Breast epithelium (tissue), 4 donors: Measurements from ENCODE around the gene BLOC1S6. TPM values are rescaled to one million over a fixed set of nuclear protein-coding genes. Genes with fewer than 3 reads are reported as not detected.
A peak's percentile ranks its signal among the peaks of the same experiment; 100 is the strongest.

Source experiments
- DNase-seq, 2 donors: peaks; one replicate each; pipeline ENCODE4 v3.0.0-alpha.2; 2019; ENCODE audit warnings: low spot score in 2 of 2
- H3K27ac ChIP-seq, 2 donors: fragments of 200-600 bp; sonication (generic) in 1 of 2; one replicate each; pipeline ENCODE4 v1.5.1; 2016 to 2019; ENCODE audit warnings: mild to moderate bottlenecking in 1 of 2
- H3K27me3 ChIP-seq, 2 donors: fragments of 200-600 bp; sonication (generic) in 1 of 2; one replicate each; pipeline versions ENCODE4 v1.5.1 to v1.6.0; 2017 to 2019; ENCODE audit warnings: control low read depth in 1 of 2, mild to moderate bottlenecking in 1 of 2
- H3K36me3 ChIP-seq: fragments of 200-600 bp; one replicate; pipeline ENCODE4 v1.5.1; 2019
- H3K4me1 ChIP-seq, 2 donors: fragments of 200-600 bp; sonication (generic); one replicate each; pipeline ENCODE4 v1.5.1; 2016 to 2019; ENCODE audit warnings: control low read depth in 1 of 2
- H3K4me3 ChIP-seq, 3 donors: fragments of 200-600 bp; sonication (generic); 1 replicate in 2 of 3; 2 replicates in 1 of 3; pipeline ENCODE4 v1.5.1; 2016 to 2019; ENCODE audit warnings: mild to moderate bottlenecking in 3 of 3, moderate library complexity in 2 of 3
- H3K9me3 ChIP-seq, 2 donors: fragments of 200-600 bp; sonication (generic) in 1 of 2; one replicate each; pipeline ENCODE4 v1.5.1; 2016 to 2019; ENCODE audit warnings: control low read depth in 1 of 2
- POLR2A ChIP-seq: fragments of 450-650 bp; IDR thresholded peaks from one replicate; pipeline ENCODE4 v1.6.1; 2016; ENCODE audit warnings: antibody characterized with exemption, mild to moderate bottlenecking, moderate library complexity
- POLR2AphosphoS5 ChIP-seq, 3 donors: sonication (generic); formaldehyde crosslinking; IDR thresholded peaks; one replicate each; pipeline ENCODE4 v1.6.1; 2017; ENCODE audit warnings: antibody characterized with exemption in 3 of 3
- intact Hi-C: fragments of 100-400 bp; cut with DNase I; formaldehyde crosslinking; loops from one replicate; pipeline ENCODE4 v1.15.1; 2023; ENCODE audit warnings: low total_unique reads
- total RNA-seq, 3 donors: library from RNA; depleted of rRNA; stranded (reverse); fragments of >200 nt; gene quantifications; one replicate each; pipeline ENCODE4 v1.1.0, GENCODE V29; 2016
- TF ChIP-seq, protein P1 (sequence below), 3 donors: fragments of 450-650 bp; IDR thresholded peaks; one replicate each; pipeline ENCODE4 v1.5.1; 2016 to 2017; ENCODE audit warnings: antibody characterized with exemption in 3 of 3, mild to moderate bottlenecking in 3 of 3, moderate library complexity in 3 of 3

Gene BLOC1S6
- total RNA-seq, 3 donors from 2014 or later = 52.1 to 94.1 (median 68.5) TPM

DNA sequence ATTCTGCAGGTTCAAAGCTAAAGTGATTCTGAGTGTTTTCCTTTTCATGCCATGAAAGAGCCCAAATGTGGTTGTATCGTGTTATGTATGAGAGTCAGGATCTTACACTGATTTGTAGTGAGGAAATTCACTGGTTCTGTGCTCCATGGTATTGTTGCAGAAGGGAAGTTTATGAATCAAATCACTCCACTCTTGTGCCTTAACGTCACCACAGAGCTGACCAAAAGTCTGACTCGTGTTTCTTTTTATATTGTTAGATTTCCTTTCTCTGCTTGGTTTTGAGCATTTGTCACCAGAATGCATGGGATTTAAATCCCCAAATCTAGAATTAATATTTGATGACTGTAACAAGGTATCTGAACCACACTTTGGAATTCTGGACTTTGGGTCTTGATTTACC lies 35.5 kb upstream of the BLOC1S6 start:
- Histone ChIP-seq H3K4me1 (no peaks in the 10 kb centered on the region), H3K9me3 (no peaks in the 10 kb centered on the region), H3K27ac (no peak overlapping the region), H3K4me3 (no peak overlapping the region), H3K27me3 (no peaks in the 10 kb centered on the region), H3K36me3 (no peaks in the 10 kb centered on the region)
- intact Hi-C loops = no loop called here
- TF ChIP-seq POLR2A (no peak), POLR2AphosphoS5 (IDR thresholded peaks at IDR 0.05) (no peak)
- TF ChIP-seq, protein P1, sequence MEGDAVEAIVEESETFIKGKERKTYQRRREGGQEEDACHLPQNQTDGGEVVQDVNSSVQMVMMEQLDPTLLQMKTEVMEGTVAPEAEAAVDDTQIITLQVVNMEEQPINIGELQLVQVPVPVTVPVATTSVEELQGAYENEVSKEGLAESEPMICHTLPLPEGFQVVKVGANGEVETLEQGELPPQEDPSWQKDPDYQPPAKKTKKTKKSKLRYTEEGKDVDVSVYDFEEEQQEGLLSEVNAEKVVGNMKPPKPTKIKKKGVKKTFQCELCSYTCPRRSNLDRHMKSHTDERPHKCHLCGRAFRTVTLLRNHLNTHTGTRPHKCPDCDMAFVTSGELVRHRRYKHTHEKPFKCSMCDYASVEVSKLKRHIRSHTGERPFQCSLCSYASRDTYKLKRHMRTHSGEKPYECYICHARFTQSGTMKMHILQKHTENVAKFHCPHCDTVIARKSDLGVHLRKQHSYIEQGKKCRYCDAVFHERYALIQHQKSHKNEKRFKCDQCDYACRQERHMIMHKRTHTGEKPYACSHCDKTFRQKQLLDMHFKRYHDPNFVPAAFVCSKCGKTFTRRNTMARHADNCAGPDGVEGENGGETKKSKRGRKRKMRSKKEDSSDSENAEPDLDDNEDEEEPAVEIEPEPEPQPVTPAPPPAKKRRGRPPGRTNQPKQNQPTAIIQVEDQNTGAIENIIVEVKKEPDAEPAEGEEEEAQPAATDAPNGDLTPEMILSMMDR (IDR thresholded peaks at IDR 0.05) = no peak
- no peak for DNase-seq

DNA sequence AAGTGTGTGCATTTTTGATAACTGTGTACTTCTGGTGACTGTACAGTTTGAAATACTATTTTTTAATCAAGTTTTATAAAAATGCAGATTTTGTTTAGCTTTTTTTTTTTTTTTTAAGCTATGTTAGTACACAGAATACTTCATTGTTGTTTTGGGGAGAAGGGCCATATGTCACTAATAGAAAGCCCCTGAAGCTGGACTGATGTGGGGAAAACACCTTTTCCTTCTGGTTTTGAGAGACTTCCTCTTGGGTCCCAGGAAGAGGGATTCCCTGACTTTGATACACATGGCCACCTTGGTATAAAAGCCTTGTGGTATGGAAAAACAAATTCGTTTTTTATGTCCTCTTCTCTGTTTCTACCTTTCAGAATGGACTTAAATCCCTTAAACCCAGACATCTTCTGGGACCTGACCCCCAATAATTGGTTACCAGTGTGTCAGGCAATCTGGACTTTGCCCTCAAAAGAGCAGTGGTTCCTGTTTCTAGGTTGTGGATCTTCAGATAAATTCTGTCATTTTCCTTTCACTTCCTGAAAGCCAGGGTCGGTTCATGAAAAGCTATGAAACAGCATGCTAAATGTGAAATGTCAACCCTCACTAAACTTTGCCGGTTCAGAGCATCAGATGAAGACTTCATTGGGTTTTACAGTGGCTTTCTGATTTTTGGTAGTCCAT lies 31.1 kb upstream of the BLOC1S6 start:
- Histone ChIP-seq H3K36me3 (no peaks in the 10 kb centered on the region), H3K4me1 (no peaks in the 10 kb centered on the region), H3K27me3 (no peaks in the 10 kb centered on the region), H3K4me3 (no peak overlapping the region), H3K9me3 (no peaks in the 10 kb centered on the region), H3K27ac (no peak overlapping the region)
- intact Hi-C loops = no loop called here
- DNase-seq = no peak
- TF ChIP-seq POLR2AphosphoS5 (IDR thresholded peaks at IDR 0.05) (no peak), POLR2A (no peak)
- TF ChIP-seq, protein P1 (IDR thresholded peaks at IDR 0.05) = no peak

DNA sequence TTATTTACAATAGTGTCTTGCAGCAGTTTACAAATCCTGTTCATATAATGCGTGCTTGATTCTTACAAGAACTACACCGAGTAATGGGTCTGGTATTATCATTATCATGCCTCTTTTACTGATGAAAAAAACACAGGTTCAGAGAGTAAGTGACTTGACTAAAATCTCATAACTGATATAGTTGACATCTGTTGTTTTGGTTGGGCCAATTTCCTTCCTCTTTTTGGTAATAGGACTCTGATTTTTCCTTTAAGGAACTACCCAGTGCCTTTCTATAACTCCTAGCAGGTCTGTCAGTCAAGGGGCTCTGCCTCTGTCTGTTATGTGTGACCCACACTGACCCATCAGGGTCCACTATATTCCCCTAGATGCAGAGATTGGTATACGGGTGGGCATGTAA lies 14.6 kb upstream of the BLOC1S6 start:
- no peak overlapping the region for H3K4me3 ChIP-seq
- intact Hi-C loops = no loop called here
- H3K27me3 ChIP-seq = no peaks in the 10 kb centered on the region
- H3K9me3 ChIP-seq = no peaks in the 10 kb centered on the region
- no peaks in the 10 kb centered on the region for H3K36me3 ChIP-seq
- TF ChIP-seq, protein P1 (IDR thresholded peaks at IDR 0.05) = no peak
- TF ChIP-seq POLR2A (no peak), POLR2AphosphoS5 (IDR thresholded peaks at IDR 0.05) (no peak)
- H3K4me1 ChIP-seq = no peaks in the 10 kb centered on the region
- H3K27ac ChIP-seq = no peak overlapping the region
- DNase-seq = no peak

DNA sequence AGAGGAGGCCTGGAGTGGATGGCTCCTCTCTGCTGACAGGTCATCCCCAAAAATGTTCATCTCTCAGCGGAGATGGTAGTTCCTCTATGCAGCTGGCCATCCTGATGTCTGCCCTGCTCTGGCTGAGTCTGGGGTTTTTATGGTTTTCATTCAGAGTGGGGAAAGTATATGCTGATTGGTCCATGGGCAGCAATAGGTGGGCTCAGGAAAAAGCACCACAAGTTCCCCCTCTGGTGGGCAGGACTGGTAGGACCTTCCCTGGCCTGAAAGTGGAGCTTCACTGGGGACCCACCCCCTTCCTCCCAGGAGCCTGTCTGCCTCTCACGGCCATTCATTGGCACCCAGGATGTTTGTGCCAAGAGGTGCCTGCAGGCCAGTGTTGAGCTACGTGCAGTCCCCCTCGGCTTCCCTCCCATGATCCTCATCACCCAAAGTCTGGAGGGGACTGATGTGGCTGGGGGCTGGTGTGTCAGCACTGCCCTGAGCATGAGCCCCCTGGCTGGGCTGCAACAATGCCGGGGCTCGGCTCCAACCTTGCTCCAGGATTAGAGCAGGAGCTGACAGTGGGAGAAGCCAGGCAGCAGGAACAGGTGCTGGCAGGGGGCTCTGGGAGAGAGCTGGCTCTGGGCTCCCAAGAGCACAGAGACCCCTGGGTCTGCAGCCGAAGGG lies 13.1 kb upstream of the BLOC1S6 start:
- no peak for DNase-seq
- no peaks in the 10 kb centered on the region for H3K9me3 ChIP-seq
- TF ChIP-seq, protein P1 (IDR thresholded peaks at IDR 0.05) = peak in 1 of 3 donors; percentile 14
- TF ChIP-seq POLR2A = no peak
- no peak for TF ChIP-seq POLR2AphosphoS5 (IDR thresholded peaks at IDR 0.05)

DNA sequence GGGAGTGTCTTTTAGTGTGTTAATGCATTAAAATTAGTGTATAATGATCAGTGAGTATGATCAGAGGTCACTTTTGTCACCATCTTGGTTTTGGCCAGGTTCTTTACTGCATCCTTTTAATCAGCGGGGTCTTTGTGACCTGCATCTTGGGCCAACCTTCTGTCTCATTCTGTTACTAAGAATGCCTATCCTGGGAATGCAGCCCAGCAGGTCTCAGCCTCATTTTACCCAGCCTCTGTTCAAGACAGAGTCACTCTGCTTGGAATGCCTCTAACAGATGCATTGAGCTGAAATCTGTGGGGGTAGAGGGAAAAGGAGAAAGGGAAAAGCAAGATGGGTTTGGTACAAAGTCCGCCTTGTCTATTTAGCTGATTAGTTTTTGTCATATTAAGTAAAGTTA lies 5.3 kb upstream of the BLOC1S6 start:
- Histone ChIP-seq H3K36me3 (no peaks in the 10 kb centered on the region), H3K4me3 (no peak overlapping the region), H3K4me1 (no peaks in the 10 kb centered on the region), H3K27me3 (no peaks in the 10 kb centered on the region), H3K9me3 (no peaks in the 10 kb centered on the region), H3K27ac (no peak overlapping the region)
- DNase-seq = no peak
- TF ChIP-seq, protein P1 (IDR thresholded peaks at IDR 0.05) = no peak
- TF ChIP-seq POLR2A (no peak), POLR2AphosphoS5 (IDR thresholded peaks at IDR 0.05) (no peak)
- intact Hi-C loops = no loop called here

More for the DNA sequence above, 13.1 kb upstream of the BLOC1S6 start:
- Histone ChIP-seq H3K4me1 (no peaks in the 10 kb centered on the region), H3K27ac (no peak overlapping the region), H3K27me3 (no peaks in the 10 kb centered on the region), H3K4me3 (no peak overlapping the region), H3K36me3 (no peaks in the 10 kb centered on the region)
- intact Hi-C loops = no loop called here
